DMS 273 (cell line): ENCODE data around the gene S1PR3.

ENCODE experiments used
- DNase-seq: peaks from one replicate; lab custom pipeline; 2025; ENCODE audit not compliant: unreplicated experiment; lab: John Stamatoyannopoulos, UW

S1PR3 gene

GRCh38 chr9:89032661-89033060 lies 41.4 kb downstream of the S1PR3 start:
- DNase-seq = no peak

GRCh38 chr9:89036383-89036782 lies 45.1 kb downstream of the S1PR3 start:
- DNase-seq = peak; percentile 5

DNA sequence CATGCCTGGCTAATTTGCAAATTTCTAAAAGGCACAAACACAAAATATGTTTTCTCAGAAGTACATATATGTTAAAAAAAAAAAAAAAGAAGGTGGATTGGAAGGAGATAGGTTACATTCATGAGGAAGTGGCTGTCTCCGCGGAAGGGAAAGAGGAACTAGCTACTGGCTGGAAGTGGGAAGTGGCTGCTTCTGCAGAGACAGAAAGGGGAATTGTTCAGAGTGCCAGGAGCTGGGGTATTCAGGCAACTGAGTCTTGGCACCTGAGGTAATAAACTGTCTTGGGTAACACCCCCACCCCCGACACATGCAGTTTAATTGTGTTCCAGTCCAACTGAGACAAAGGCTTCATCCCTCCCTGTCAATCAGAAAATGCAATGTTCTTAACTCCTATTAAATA lies 45.6 kb downstream of the S1PR3 start:
- no peak for DNase-seq

- no peak for DNase-seq
Measured at GRCh38 chr9:89037346-89037745, 46.1 kb downstream of the S1PR3 start.

DNA sequence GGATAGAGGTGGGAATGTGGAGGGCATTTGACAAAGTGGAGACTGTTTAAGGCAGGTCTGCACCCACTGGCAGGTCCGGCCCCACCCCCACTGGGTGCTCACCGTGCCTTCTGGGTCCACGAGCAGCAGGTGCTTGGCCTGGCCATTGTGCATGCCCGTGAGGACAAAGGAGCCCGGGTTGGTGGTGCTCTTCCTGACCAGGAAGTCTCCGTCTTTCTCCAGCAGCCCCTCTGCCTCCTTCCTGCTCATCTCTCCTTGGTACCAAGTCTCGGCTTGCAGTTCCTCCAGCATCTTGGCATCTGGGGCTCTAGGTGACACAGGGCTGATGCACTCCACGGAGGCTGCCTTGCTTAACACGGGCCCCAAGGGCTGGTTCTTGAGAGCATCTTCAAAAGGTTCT lies 46.6 kb downstream of the S1PR3 start:
- no peak for DNase-seq

DNA sequence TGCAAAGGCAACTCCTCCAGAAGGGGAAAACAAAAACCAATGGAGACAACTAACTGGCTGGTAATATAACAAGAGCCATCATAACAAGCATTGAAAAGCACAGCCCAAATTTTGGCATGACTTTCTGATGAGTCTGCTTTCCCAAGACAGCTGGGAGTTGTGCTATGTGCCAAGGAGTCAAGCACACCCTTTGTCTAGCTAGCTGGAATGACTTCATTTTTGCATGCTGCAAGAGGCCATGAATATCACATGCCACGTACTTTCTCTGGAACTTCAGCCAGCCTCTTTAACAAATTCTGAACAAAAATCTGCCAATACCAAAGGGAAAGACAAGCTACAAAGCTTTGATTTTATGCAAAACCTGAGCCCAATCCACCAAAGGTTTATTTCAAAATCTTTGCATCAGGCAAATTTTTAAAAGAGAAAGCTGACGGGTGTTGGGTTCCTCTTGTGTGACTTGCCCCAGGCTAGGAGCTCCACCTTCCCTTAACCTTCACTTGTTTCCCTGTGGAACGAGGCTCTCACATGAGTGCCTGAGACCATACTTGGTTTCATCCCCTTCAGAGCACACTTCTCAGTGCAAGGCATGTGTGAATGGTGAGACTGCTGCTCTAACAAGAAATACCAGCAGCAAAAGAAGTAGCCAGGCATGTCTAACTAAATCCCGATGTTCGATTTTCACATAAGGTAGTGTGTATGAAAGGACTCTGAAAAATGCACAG lies 47.3 kb downstream of the S1PR3 start:
- DNase-seq = no peak

DNA sequence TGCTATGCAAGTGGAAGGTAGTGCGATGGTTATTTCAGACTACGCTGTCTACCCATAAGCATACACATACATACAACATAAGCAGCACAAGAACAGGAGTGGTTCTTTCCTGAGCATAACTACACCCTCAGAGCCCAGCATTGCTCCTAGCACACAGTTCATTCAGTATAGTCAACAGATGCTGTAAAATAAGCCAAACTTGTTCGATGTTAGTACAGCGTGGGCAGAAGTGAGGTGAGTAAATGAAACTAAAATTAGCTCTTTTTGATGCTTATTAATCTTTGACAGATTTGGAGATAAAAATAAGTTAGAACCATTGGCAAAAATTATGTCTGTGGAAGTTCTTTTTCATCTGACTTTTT lies 47.8 kb downstream of the S1PR3 start:
- no peak for DNase-seq

DNA sequence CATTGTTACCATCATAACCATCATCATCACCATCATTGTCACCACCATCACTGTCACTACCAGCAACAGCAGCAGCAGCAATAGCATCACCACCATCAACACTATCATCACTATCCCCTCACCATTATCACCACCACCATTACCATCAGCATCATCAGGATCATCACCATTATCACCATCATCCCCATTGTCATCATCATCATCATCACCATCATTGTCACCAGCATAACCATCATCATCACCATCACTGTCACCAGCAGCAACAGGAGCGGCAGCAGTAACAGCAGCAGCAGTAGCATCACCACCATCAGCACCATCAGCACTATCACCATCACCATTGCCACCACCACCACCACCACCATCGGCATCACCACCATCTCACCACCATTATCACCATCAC lies 48.4 kb downstream of the S1PR3 start:
- no peak for DNase-seq

DNA sequence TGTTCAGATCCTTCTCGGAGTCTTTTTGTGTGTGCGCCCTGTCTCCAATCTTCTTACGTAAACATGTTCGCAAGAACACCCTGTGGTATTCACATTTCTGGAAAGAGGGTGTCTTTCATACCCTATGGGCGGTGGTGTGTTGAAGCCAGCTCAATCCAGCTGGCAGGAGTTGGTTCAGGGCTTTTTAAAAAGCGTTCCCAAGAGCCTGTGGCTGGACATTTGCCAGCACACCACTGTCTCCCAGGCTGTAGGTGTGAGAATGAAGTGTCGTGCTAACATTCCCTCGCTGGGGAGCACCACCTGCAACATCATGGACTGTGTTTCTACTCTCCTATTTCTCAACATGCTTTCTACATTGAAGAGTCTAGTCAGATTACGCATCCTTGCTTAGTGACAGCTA lies 51.7 kb downstream of the S1PR3 start:
- no peak for DNase-seq

GRCh38 chr9:89044104-89044503 lies 52.8 kb downstream of the S1PR3 start:
- DNase-seq = peak; percentile 4

DNA sequence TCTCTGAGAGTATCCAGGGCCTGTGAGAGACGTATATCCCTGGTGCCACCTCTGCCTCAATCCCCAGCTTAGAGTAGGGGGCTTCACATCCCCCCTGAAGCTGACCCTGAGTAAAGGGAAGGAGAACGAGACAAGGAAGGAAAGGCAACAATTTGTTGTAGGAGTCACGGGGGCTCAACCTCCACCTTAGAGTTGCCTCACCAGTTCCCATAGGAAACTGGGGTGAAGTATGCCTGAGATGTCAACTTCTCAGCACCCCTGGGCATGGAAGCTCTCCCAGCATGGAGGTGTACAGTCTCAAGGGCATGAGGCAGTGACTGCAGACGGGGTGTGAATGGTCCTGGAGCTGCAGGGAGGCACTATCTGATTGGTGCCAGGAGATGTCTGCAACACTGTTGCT lies 53.6 kb downstream of the S1PR3 start:
- DNase-seq = no peak

- no peak for DNase-seq
Measured at GRCh38 chr9:89046832-89047231, 55.6 kb downstream of the S1PR3 start.

DNA sequence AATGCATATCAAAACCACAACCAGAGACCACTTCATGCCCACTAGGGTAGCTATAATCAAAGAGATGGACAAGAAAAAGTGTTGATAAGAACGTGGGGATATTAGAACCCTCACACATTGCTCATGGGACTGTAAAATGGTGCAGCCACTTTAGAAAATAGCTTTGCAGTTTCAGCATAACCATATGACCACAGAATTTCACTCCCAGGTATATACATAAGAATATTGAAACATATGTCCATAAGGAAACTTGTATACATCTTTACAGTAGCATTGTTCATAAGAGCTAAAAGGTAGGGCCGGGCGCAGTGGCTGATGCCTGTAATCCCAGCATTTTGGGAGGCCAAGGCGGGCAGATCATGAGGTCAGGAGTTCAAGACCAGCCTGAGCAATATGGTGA lies 56.4 kb downstream of the S1PR3 start:
- no peak for DNase-seq

DNA sequence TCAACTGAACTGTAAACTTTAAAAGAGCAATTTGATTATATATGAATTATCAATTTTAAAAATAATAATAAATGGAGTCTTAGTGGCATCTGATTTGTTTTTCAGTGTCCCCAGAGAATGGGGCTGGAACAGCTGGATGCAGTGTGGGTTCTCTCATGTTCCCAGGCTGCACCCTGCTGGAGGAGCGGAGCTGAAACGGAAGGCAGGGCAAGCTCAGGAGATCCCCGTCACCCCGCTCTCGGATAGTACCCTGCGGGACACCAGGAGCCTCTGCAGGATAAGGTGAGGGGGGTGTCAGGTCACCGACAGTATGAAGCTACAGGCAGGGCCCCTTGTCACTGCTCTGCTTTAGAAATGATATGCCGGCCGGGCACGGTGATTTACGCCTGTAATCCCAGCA lies 57.3 kb downstream of the S1PR3 start:
- no peak for DNase-seq

DNA sequence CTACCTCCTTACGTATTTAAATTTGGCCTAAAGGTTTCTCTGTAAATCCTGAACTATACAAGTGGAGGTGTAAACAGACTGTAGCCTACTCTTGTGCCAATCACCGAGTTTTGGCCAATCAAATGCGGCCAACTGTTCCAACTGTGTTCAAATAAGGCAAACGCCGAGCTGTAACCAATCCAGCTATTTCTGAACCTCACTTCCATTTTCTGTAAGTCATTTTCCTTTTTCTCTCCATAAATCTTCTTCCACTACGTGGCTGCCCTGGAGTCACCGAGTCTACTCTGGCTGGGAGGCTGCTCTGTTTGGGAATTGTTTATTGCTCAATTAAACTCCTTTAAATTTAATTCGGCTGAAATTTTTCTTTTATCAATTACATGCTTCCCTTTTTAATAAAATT lies 58.4 kb downstream of the S1PR3 start:
- DNase-seq = no peak

GRCh38 chr9:89051421-89052025 lies 60.3 kb downstream of the S1PR3 start:
- DNase-seq = peak; percentile 90

DNA sequence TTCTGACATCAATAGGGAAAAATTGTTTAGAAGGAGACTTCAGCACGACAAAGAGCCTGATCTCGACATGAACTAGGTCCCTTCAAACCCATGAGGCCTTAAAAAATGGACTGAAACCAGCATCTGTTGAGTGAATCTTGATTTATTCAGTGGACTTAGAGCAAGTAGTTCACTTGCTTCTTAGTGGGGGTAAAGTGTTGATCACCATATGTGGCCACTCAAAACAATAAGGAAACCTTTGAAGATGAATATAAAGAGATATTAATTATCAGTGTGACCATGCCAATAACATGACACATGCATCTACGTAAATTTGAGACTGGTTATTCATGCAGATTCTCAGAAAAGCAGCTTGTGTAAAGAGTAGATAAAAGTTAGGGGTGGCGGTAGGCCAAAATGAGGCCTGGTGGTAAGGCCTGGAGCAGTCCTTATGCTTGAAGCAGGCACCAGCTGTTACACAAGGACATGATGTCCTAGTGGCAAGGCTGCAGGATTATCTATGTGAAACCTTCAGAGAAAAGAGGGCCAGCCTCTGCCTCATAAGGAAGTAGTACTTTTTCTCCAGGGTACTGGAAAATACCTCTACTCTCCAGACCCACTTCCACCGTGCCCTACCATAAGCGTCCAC lies 61.3 kb downstream of the S1PR3 start:
- DNase-seq = peak; percentile 75

- DNase-seq = no peak
Measured at GRCh38 chr9:89053301-89053700, 62.0 kb downstream of the S1PR3 start.
